ENCODE measurements around the gene INO80B.

- TF ChIP-seq CTCF (IDR thresholded peaks at IDR 0.05) (peak; percentile 80; the same call in 1 of the 2 replicates), REST (IDR thresholded peaks at IDR 0.05; ENCODE audit: insufficient read depth in 1 of 2, low read depth in 2 of 2, low read length in 1 of 2) (0 out of 4 replicates have a peak, but pooled peaks of 1 of the 2 experiments have one; percentile 39)
These were observed 52.4 kb downstream of the INO80B start, which contains the start of gene PCGF1 for GRCh38 chr2:74507145-74507925.
